RWPE1 (cell line): ENCODE measurements around the gene SEMA3B.
A peak's percentile ranks its signal among the peaks of the same experiment; 100 is the strongest.
"Not testable (repeated sequence)": the region's sequence is repeated elsewhere in the genome, so short reads cannot be mapped to it uniquely, and the experiment has no call there.

Experiments
- CTCF ChIA-PET: fragments of 350-600 bp; sonication (Branson Sonifier 250); formaldehyde crosslinking; extraction: SDS; loops from one replicate; lab custom pipeline; 2021; lab: Yijun Ruan, JAX
- POLR2A ChIA-PET: fragments of 400-600 bp; formaldehyde crosslinking; extraction: SDS; loops from one replicate; lab custom pipeline; 2020; ENCODE audit warnings: antibody characterized with exemption; ENCODE audit not compliant: low non-redundant PET; lab: Yijun Ruan, JAX
- DNase-seq: peaks from one replicate; pipeline ENCODE4 v3.0.0; 2012; ENCODE audit warnings: low spot score
- H3K27ac ChIP-seq: fragments of 450-650 bp; 2 replicates; pipeline ENCODE4 v1.5.1; 2017
- CTCF ChIP-seq: fragments of 450-650 bp; conservative IDR thresholded peaks from 2 replicates; pipeline ENCODE4 v1.5.1; 2017; ENCODE audit warnings: low read depth, mild to moderate bottlenecking

The SEMA3B gene

GRCh38 chr3:50260027-50260941 lies 8.7 kb upstream of the SEMA3B start:
- H3K27ac ChIP-seq = peak overlapping the region; percentile 100
- peak; percentile 96 for TF ChIP-seq CTCF
- ChIA-PET CTCF (interaction anchor here (0.6 to 1.5 kb wide), 6 partner anchors 9 to 66 kb away, joined by 3 to 9 read pairs (median 4); no protein-coding TSS in a partner anchor), POLR2A (no interaction called here)
- DNase-seq = peak; percentile 77

GRCh38 chr3:50260942-50261441 lies 8.0 kb upstream of the SEMA3B start:
- peak overlapping the region; percentile 100 for H3K27ac ChIP-seq
- no peak for DNase-seq
- CTCF ChIA-PET = interaction anchor here (1.5 kb wide), 1 partner anchor 67 kb away, joined by 6 read pairs; no protein-coding TSS in a partner anchor
- no peak for TF ChIP-seq CTCF
- POLR2A ChIA-PET = no interaction called here

- ChIA-PET CTCF (interaction anchor here (1.5 kb wide), 1 partner anchor 67 kb away, joined by 6 read pairs; no protein-coding TSS in a partner anchor), POLR2A (no interaction called here)
- H3K27ac ChIP-seq = peak overlapping the region; percentile 100
- no peak for TF ChIP-seq CTCF
- no peak for DNase-seq
Observed at GRCh38 chr3:50261505-50261904, 7.4 kb upstream of the SEMA3B start.

- H3K27ac ChIP-seq = peak overlapping the region; percentile 100
- POLR2A ChIA-PET, CTCF ChIA-PET, DNase-seq: not testable (repeated sequence)
Observed at GRCh38 chr3:50262200-50262599, 6.7 kb upstream of the SEMA3B start.

- ChIA-PET CTCF (no interaction called here), POLR2A (no interaction called here)
- TF ChIP-seq CTCF = no peak
- peak overlapping the region; percentile 100 for H3K27ac ChIP-seq
- DNase-seq = no peak
Observed at GRCh38 chr3:50262778-50263177, 6.2 kb upstream of the SEMA3B start.

- CTCF ChIA-PET = interaction anchor here (0.9 to 1.5 kb wide), 2 partner anchors 11 to 37 kb away, joined by 3 to 5 read pairs; no protein-coding TSS in a partner anchor
- peak overlapping the region; percentile 100 for H3K27ac ChIP-seq
Observed at GRCh38 chr3:50263478-50264382, 5.2 kb upstream of the SEMA3B start.

More at GRCh38 chr3:50263478-50264382, 5.2 kb upstream of the SEMA3B start:
- POLR2A ChIA-PET = no interaction called here
- no peak for TF ChIP-seq CTCF
- DNase-seq = no peak
